Osteocyte (in vitro differentiated cells): ENCODE data around the gene TCF7L1. TPM values are rescaled to one million over a fixed set of nuclear protein-coding genes. Genes with fewer than 3 reads are reported as not detected.

Experiments used
- DNase-seq: peaks from one replicate; pipeline ENCODE4 v3.0.0; 2021; ENCODE audit warnings: mixed read lengths; ENCODE audit not compliant: unreplicated experiment; ENCODE audit errors: extremely low spot score
- H3K27ac Mint-ChIP-seq: one replicate; pipeline ENCODE4 v1.8.0; 2021; ENCODE audit warnings: mild to moderate bottlenecking, mixed read lengths; ENCODE audit not compliant: unreplicated experiment
- H3K27me3 Mint-ChIP-seq: one replicate; pipeline ENCODE4 v1.8.0; 2021; ENCODE audit warnings: mixed read lengths; ENCODE audit not compliant: unreplicated experiment
- H3K36me3 Mint-ChIP-seq: one replicate; pipeline ENCODE4 v1.8.0; 2021; ENCODE audit warnings: mixed read lengths; ENCODE audit not compliant: unreplicated experiment
- H3K4me1 Mint-ChIP-seq: one replicate; pipeline ENCODE4 v1.8.0; 2021; ENCODE audit warnings: mixed read lengths; ENCODE audit not compliant: unreplicated experiment
- H3K4me3 Mint-ChIP-seq: one replicate; pipeline ENCODE4 v1.8.0; 2021; ENCODE audit warnings: mild to moderate bottlenecking, moderate library complexity, mixed read lengths; ENCODE audit not compliant: unreplicated experiment
- H3K9me3 Mint-ChIP-seq: one replicate; pipeline ENCODE4 v1.8.0; 2021; ENCODE audit warnings: mixed read lengths; ENCODE audit not compliant: unreplicated experiment
- total RNA-seq: library from RNA; stranded (reverse); gene quantifications from 2 replicates; pipeline ENCODE4 v1.2.1, GENCODE V29; 2021
- TF ChIP-seq, protein P1 (sequence below): fragments of 200-600 bp; sonication (generic); IDR thresholded peaks from 2 replicates; pipeline ENCODE4 v1.5.0; 2021; ENCODE audit warnings: antibody characterized with exemption, mild to moderate bottlenecking, moderate library complexity

Gene TCF7L1
- total RNA-seq, 1 donor from 2014 or later = 31.8 TPM

DNA sequence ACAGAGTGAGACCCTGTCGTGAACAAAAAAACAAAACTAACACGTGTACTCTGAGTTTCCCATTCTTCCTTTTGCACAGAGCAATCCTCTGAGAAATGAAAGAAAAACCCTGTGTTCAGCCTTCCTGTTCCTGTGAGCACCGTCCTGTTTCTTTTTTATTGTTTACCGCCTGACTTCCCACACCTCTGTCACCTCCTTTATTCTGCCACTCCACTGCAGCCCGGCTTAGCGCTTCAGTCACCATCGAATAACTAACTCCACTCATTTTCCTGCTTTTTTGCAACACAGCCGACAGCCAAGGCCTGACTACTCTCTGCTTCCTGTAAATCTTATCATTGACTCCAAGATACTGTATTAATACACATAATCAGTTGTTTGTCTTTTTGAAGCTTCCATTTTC is 153.7 kb downstream of the TCF7L1 start:
- peaks cover 10% of the 10 kb centered on the region for H3K36me3 Mint-ChIP-seq
- H3K27me3 Mint-ChIP-seq = no peaks in the 10 kb centered on the region
- TF ChIP-seq, protein P1, sequence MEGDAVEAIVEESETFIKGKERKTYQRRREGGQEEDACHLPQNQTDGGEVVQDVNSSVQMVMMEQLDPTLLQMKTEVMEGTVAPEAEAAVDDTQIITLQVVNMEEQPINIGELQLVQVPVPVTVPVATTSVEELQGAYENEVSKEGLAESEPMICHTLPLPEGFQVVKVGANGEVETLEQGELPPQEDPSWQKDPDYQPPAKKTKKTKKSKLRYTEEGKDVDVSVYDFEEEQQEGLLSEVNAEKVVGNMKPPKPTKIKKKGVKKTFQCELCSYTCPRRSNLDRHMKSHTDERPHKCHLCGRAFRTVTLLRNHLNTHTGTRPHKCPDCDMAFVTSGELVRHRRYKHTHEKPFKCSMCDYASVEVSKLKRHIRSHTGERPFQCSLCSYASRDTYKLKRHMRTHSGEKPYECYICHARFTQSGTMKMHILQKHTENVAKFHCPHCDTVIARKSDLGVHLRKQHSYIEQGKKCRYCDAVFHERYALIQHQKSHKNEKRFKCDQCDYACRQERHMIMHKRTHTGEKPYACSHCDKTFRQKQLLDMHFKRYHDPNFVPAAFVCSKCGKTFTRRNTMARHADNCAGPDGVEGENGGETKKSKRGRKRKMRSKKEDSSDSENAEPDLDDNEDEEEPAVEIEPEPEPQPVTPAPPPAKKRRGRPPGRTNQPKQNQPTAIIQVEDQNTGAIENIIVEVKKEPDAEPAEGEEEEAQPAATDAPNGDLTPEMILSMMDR = no peak

DNA sequence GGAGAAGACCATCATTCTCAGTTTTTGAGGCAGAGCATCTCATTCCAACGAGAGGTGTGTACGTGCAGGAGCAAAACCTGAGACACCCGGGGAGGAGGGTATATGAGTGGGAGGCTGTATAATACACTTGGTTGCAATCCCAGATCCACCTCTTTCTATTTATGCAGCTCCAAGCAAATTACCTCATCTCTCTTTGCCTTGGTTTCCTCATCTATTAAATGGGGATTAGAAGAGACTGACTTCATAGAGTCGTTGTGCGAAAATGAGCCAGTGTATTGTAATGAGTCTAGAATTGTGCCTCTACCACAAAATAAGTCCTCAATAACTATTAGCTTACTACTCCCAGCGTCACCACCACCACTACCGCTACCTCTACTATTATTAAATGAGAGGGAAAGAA is 154.5 kb downstream of the TCF7L1 start:
- Mint-ChIP-seq H3K36me3 (peaks cover 10% of the 10 kb centered on the region), H3K27me3 (no peaks in the 10 kb centered on the region), H3K9me3 (no peaks in the 10 kb centered on the region), H3K27ac (no peak overlapping the region), H3K4me1 (peaks cover 8% of the 10 kb centered on the region), H3K4me3 (no peak overlapping the region)
- DNase-seq = no peak
- TF ChIP-seq, protein P1 = no peak

More for the DNA sequence above, 153.7 kb downstream of the TCF7L1 start:
- DNase-seq = no peak
- H3K4me1 Mint-ChIP-seq = peaks cover 8% of the 10 kb centered on the region
- no peak overlapping the region for H3K4me3 Mint-ChIP-seq
- H3K9me3 Mint-ChIP-seq = no peaks in the 10 kb centered on the region
- no peak overlapping the region for H3K27ac Mint-ChIP-seq

DNA sequence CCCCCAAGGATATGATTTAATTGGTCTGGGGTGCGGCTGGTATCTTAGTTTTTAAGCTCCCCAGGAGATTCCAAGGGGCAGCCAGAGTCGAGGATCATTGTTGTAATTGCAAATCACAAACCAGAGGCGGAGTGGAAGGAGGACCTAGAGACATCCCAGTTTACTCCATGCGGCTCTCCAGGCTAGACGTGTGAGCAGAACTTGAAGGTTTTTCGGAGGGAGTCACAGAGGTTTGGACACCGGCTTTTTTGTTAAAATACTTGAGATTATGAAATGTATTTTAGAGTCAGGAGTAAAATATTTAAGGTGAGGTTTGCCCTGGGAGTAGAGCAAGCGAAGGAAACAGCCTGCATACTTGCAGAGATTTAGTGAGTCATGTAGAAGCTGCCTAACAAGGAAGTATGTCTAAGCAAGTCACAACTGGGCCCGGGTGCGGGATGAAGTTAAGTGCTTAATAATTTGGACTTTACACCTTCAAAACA is 155.1 kb downstream of the TCF7L1 start:
- TF ChIP-seq, protein P1 = no peak
- no peak for DNase-seq
- no peaks in the 10 kb centered on the region for H3K27me3 Mint-ChIP-seq
- no peak overlapping the region for H3K4me3 Mint-ChIP-seq
- no peaks in the 10 kb centered on the region for H3K9me3 Mint-ChIP-seq
- H3K36me3 Mint-ChIP-seq = peaks cover 10% of the 10 kb centered on the region
- no peak overlapping the region for H3K27ac Mint-ChIP-seq
- H3K4me1 Mint-ChIP-seq = peaks cover 8% of the 10 kb centered on the region

DNA sequence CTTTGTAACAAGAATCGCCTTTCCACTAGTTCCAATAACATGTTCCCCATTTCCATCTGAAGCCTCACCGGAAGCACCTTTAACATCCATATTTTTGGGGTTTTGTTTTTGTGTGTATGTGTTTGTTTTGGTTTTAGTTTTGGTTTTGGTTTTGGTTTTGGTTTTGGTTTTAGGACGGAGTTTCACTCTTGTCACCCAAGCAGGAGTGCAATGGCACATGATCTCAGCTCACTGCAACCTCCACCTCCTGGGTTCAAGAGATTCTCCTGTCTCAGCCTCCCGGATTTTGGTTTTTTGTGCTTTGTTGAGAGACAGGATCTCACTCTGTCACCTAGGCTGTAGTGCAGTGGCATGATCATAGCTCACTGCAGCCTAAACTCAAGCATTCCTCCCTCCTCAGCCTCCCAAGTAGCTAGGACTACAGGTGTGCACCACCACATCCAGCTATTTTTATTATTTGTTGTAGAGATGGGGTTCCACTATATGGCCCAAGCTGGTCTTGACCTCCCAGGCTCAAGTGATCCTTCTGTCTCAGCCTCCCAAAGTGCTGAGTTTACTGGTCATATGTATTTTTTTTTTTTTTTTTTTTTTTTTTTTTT is 158.3 kb downstream of the TCF7L1 start:
- DNase-seq = no peak
- H3K27me3 Mint-ChIP-seq = no peaks in the 10 kb centered on the region
- TF ChIP-seq, protein P1 = no peak
- H3K9me3 Mint-ChIP-seq = no peaks in the 10 kb centered on the region
- peaks cover 11% of the 10 kb centered on the region for H3K4me1 Mint-ChIP-seq
- no peak overlapping the region for H3K4me3 Mint-ChIP-seq
- H3K27ac Mint-ChIP-seq = no peak overlapping the region
- H3K36me3 Mint-ChIP-seq = peaks cover 7% of the 10 kb centered on the region

DNA sequence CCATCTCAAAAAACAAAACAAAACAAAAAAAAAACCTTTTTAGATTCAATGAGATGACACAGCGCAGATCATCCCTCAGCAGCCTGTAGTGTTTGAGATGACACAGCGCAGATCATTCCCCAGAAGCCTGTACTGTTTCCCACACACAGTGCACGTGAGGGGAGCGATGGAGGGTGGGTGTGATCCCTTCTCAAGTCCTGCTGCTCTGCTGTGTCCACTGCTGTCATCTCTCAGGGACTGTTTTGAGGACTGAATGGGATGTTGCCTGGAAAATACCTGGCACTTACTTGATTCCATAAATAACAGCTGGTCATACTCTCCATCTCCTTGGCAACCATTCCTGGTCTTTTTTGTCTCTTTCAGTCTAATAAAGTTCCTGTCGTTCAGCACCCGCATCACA is 168.9 kb downstream of the TCF7L1 start:
- no peak overlapping the region for H3K27ac Mint-ChIP-seq
- TF ChIP-seq, protein P1 = no peak
- H3K27me3 Mint-ChIP-seq = no peaks in the 10 kb centered on the region
- no peak overlapping the region for H3K4me3 Mint-ChIP-seq
- H3K9me3 Mint-ChIP-seq = no peaks in the 10 kb centered on the region
- DNase-seq = no peak
- peaks cover 3% of the 10 kb centered on the region for H3K4me1 Mint-ChIP-seq
- H3K36me3 Mint-ChIP-seq = peaks cover 24% of the 10 kb centered on the region
